HG03103 (cell line): ENCODE measurements around the gene GGT1.
"Not testable (repeated sequence)": the region's sequence is repeated elsewhere in the genome, so short reads cannot be mapped to it uniquely, and the experiment has no call there.

Experiments used
- ATAC-seq: cut with Tn5 transposase; IDR thresholded peaks from one replicate; pipeline ENCODE4 v1.9.1; 2021; ENCODE audit warnings: low read depth; ENCODE audit not compliant: unreplicated experiment

GGT1 gene

GRCh38 chr22:24583221-24584165, 19.5 kb upstream of the GGT1 start:
- no peak for ATAC-seq

- no peak for ATAC-seq
Observed at GRCh38 chr22:24584166-24584790, 18.7 kb upstream of the GGT1 start.

- ATAC-seq, result no peak
Observed at GRCh38 chr22:24584871-24585411, 18.1 kb upstream of the GGT1 start.

GRCh38 chr22:24585461-24585860, 17.5 kb upstream of the GGT1 start:
- ATAC-seq, result no peak

- ATAC-seq, result no peak
Observed at GRCh38 chr22:24585927-24586546, 17.0 kb upstream of the GGT1 start.

- ATAC-seq, result no peak
Observed at GRCh38 chr22:24587251-24587650, 15.7 kb upstream of the GGT1 start.

GRCh38 chr22:24587948-24588347, 15.0 kb upstream of the GGT1 start:
- no peak for ATAC-seq

GRCh38 chr22:24588381-24588756, 14.6 kb upstream of the GGT1 start:
- ATAC-seq, result no peak

GRCh38 chr22:24588757-24589481, 14.1 kb upstream of the GGT1 start:
- no peak for ATAC-seq

- no peak for ATAC-seq
Observed at GRCh38 chr22:24589518-24590030, 13.4 kb upstream of the GGT1 start.

GRCh38 chr22:24590596-24591173, 12.3 kb upstream of the GGT1 start:
- ATAC-seq, result no peak

GRCh38 chr22:24591286-24591830, 11.6 kb upstream of the GGT1 start:
- no peak for ATAC-seq

GRCh38 chr22:24592058-24592850, 10.7 kb upstream of the GGT1 start:
- ATAC-seq, result no peak

GRCh38 chr22:24592851-24593558, 10.0 kb upstream of the GGT1 start, which contains the start of gene LRRC75B:
Gene LRRC75B (minus strand): TSS chr22:24593073. CDS start chr22:24593039, 34 bp downstream.
- peak; percentile 55 for ATAC-seq

- ATAC-seq, result not testable (repeated sequence)
Observed at GRCh38 chr22:24593559-24593835, 9.5 kb upstream of the GGT1 start.

GRCh38 chr22:24593836-24594568, 9.0 kb upstream of the GGT1 start:
- no peak for ATAC-seq

GRCh38 chr22:24594569-24595120, 8.3 kb upstream of the GGT1 start:
- no peak for ATAC-seq
